HFFc6 (cell line): ENCODE measurements around the gene ST6GALNAC4. TPM values are rescaled to one million over a fixed set of nuclear protein-coding genes. Genes with fewer than 3 reads are reported as not detected.

Source experiments
- DNase-seq: peaks from one replicate; pipeline ENCODE4 v3.0.0-alpha.2; 2018
- H3K27ac Mint-ChIP-seq: 2 replicates; pipeline ENCODE4 v1.8.0; 2020; ENCODE audit warnings: mild to moderate bottlenecking, mixed read lengths
- H3K27me3 Mint-ChIP-seq: 2 replicates; pipeline ENCODE4 v1.8.0; 2021; ENCODE audit warnings: mild to moderate bottlenecking, moderate library complexity, mixed read lengths; ENCODE audit not compliant: insufficient read depth
- H3K36me3 Mint-ChIP-seq: 2 replicates; pipeline ENCODE4 v1.8.0; 2021; ENCODE audit warnings: low read depth, mixed read lengths
- H3K4me1 Mint-ChIP-seq: 2 replicates; pipeline ENCODE4 v1.8.0; 2020; ENCODE audit warnings: low read depth, mixed read lengths
- H3K4me3 Mint-ChIP-seq: 2 replicates; pipeline ENCODE4 v1.8.0; 2020; ENCODE audit warnings: mild to moderate bottlenecking, moderate library complexity, mixed read lengths
- H3K9me3 Mint-ChIP-seq: 2 replicates; pipeline ENCODE4 v1.8.0; 2020; ENCODE audit warnings: mild to moderate bottlenecking, mixed read lengths
- CTCF ChIP-seq: fragments of 200-600 bp; sonication (generic); IDR thresholded peaks from 2 replicates; pipeline ENCODE4 v1.5.0; 2021; ENCODE audit warnings: antibody characterized with exemption, mild to moderate bottlenecking
- total RNA-seq, 6 experiments: library from RNA; stranded (reverse); fragmentation: NEBNext Ultra II Directional; extraction: Animal tissue kit (Norgen Biotek cat#: 25700); gene quantifications; 2 replicates in 1 of 6; 3 replicates in 5 of 6; pipeline ENCODE4 v1.2.3, GENCODE V29; 2021

ST6GALNAC4 gene
- total RNA-seq, 6 experiments from 2014 or later: 22.9 to 33.4 (median 27.7) TPM

DNA sequence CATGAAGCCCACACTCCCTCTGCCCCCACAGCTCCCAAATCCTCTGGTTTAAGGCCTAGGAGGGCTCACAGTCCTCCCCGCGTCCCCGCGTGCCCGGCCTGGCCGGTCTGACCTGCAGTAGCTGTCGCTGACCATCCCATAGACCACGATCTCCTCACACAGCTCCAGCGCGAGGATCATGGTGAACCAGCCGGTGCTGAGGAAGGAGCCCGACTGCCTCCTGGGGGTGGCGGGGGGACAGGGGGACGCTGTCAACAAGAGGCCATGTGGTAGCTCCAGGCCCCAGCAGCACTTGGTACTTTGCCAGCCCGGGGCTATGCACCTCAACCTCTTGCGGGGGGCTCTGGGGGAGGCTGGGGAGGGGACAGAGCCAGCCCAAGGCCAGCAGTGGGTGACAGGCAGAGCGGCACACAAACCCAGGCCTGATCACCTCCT lies 7.0 kb downstream of the ST6GALNAC4 start:
- Mint-ChIP-seq H3K36me3 (peaks cover 7% of the 10 kb centered on the region), H3K4me3 (no peak overlapping the region), H3K27ac (no peak overlapping the region), H3K9me3 (no peaks in the 10 kb centered on the region), H3K4me1 (peaks cover 8% of the 10 kb centered on the region), H3K27me3 (no peaks in the 10 kb centered on the region)
- no peak for DNase-seq
- no peak for TF ChIP-seq CTCF

- TF ChIP-seq CTCF: no peak
- no peaks in the 10 kb centered on the region; the same call in 1 of the 2 replicates for H3K27me3 Mint-ChIP-seq
- H3K4me3 Mint-ChIP-seq: no peak overlapping the region
- H3K9me3 Mint-ChIP-seq: no peaks in the 10 kb centered on the region
- H3K4me1 Mint-ChIP-seq: peaks cover 16% of the 10 kb centered on the region
- H3K27ac Mint-ChIP-seq: no peak overlapping the region
- DNase-seq: no peak
- peaks cover 7% of the 10 kb centered on the region for H3K36me3 Mint-ChIP-seq
Measured at GRCh38 chr9:127908660-127908926, 8.2 kb downstream of the ST6GALNAC4 start.

DNA sequence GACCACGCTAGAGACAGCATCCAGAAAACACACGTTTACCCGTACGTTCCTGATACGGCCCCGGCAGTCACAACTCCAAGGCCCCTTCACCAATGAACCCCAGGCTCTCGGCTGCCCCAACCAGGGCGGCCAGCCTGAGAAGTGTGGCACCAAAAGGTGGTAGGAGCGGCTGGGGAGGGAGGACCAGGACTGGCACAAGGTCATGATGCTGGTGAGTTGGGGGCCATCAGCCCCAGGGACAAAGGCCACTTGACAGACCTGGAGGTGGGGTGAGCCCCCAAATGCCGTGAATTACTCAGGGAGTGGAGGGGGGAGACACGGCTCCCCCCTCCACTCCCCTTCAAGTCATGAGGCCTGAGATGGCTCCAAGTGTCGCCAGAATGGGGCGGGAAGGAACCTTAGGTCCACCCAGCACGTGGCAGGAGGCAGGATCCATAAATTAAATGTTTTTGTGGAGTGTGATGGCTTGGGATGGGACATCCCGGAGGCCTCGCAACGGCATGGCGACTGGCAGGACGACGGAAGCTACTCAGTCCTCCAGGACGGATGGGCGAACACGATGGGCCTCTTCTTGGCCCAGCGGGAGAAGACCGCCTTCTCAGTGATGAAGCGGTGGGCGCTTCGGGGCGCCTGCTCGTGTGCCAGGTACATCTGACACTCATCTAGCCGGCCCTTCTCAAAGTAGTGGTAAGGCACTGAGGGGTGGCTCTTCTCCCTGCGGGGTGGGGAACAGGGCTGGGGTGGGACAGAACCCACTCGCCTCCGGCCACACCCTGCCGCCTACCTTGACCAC lies 8.8 kb downstream of the ST6GALNAC4 start:
- no peak overlapping the region for H3K4me3 Mint-ChIP-seq
- H3K27ac Mint-ChIP-seq: no peak overlapping the region
- no peak for TF ChIP-seq CTCF
- no peaks in the 10 kb centered on the region; the same call in 1 of the 2 replicates for H3K27me3 Mint-ChIP-seq
- no peak for DNase-seq
- H3K4me1 Mint-ChIP-seq: peaks cover 21% of the 10 kb centered on the region
- peaks cover 7% of the 10 kb centered on the region for H3K36me3 Mint-ChIP-seq
- H3K9me3 Mint-ChIP-seq: no peaks in the 10 kb centered on the region

DNA sequence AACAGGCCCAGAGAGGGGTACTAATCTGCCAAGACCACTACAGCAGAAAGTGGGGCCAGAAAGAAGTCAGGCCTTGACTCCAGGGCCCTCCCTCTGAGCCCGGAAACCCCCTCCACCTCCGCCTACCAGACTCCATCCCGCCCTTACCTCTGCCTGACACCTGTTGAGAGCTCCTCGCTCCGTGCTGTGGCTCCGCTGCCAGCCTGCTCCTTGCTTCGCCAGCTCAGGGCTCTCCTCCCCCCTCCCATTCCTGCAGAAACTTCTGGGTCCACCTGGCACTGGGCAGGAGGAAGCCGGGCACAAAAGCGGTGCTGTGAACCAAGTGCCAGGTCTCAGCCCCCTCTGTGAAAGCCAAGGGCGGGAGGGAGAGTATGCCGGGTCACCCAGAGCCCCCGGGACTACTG lies 11.1 kb downstream of the ST6GALNAC4 start:
- no peak for DNase-seq
- Mint-ChIP-seq H3K4me1 (peaks cover 24% of the 10 kb centered on the region), H3K4me3 (no peak overlapping the region), H3K36me3 (peaks cover 3% of the 10 kb centered on the region), H3K27ac (peak overlapping the region; percentile 7; the same call in 1 of the 2 replicates), H3K9me3 (no peaks in the 10 kb centered on the region), H3K27me3 (no peaks in the 10 kb centered on the region; the same call in 1 of the 2 replicates)
- TF ChIP-seq CTCF: no peak

DNA sequence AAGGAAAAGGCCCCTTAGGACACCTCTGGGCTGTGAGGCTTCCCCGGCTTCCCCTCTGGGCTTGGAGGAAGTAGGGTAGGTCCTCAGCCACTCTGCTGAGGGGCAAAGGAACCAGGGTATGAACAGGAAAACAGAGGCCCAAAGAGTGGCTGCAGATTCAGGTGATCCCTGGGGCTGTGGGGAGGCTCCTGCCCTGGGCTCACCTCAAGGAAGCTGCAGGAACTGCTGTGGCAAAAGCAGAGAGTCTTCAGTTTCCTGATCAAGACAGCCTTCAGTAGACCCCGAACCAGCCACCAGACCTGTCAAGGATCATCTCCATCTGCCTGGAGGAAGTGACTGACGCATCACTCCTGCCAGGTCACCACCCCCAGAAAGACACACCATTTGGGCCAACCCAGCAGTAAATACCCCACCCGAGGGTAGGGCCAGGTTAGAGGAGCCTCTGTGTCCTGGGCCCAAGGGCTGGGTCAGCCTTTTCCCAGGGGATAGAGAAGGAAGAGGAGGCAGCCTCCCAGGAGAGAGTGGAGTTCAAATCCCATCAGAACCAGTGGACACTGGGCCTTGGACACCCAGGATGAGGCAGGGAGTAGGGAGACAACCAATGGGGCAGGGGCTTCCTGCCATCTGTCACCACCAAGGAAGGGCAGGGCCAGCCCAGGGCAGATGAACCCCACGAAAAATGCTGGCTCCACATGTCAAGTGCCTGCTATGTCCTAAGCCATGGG lies 11.7 kb downstream of the ST6GALNAC4 start:
- Mint-ChIP-seq H3K4me3 (no peak overlapping the region), H3K9me3 (no peaks in the 10 kb centered on the region), H3K27ac (peak overlapping the region; percentile 16; the same call in 1 of the 2 replicates), H3K4me1 (peaks cover 21% of the 10 kb centered on the region), H3K27me3 (no peaks in the 10 kb centered on the region; the same call in 1 of the 2 replicates), H3K36me3 (no peaks in the 10 kb centered on the region)
- TF ChIP-seq CTCF: no peak
- no peak for DNase-seq
